ENCODE measurements around the gene RGS5.

The RGS5 gene

GRCh38 chr1:163178628-163179027, 24.1 kb downstream of the RGS5 start:
- no peak for FAIRE-seq

GRCh38 chr1:163176797-163177196, 25.9 kb downstream of the RGS5 start:
- no peak for FAIRE-seq

GRCh38 chr1:163174524-163175437, 27.9 kb downstream of the RGS5 start:
- FAIRE-seq = no peak

DNA sequence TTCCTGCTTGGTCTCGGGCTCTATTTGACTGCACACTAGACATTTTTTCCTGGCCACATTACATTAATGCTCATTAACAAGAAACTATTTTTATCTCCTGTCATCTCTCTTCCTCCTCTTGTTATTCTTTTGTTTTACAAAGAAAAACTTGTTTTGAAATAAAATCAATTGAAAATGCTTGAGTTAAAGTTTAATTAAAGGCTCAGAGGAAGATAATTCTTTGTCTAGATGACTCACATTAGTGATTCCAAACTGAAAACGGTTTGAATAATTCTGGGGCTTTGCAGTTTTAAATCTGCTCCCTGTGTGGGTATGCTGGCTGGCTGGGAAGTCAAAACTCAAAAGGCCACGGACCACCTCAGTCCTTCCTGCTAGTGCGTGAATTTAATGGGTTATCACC, 29.6 kb downstream of the RGS5 start:
- FAIRE-seq = no peak

- FAIRE-seq = no peak
These were observed 30.1 kb downstream of the RGS5 start for GRCh38 chr1:163172596-163172995.

GRCh38 chr1:163171826-163172225, 30.9 kb downstream of the RGS5 start:
- FAIRE-seq = no peak

- no peak for FAIRE-seq
These were observed 31.6 kb downstream of the RGS5 start for GRCh38 chr1:163170975-163171676.

GRCh38 chr1:163170331-163170730, 32.4 kb downstream of the RGS5 start:
- no peak for FAIRE-seq

GRCh38 chr1:163169553-163169952, 33.2 kb downstream of the RGS5 start:
- no peak for FAIRE-seq

DNA sequence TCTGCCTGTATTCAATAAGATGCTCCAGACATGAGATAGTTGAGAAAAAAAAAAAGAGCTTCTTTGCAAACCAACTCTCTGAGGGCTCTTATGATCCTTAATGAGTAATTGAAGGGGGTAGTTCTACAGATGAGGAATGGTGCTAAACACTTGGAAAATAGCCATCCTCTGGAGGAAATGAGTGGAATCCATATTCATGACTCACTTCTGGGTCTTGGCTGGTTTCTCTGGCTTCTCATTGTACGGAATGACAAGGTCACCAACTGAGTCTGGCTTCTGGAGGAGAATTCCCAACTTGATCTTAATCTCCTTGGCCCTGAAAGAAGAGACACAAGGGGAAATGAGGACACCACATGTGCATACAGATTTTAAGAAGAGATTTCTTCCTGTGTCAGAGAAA, 34.7 kb downstream of the RGS5 start:
- no peak for FAIRE-seq

GRCh38 chr1:163166886-163167555, 35.7 kb downstream of the RGS5 start:
- no peak for FAIRE-seq

GRCh38 chr1:163165119-163165518, 37.6 kb downstream of the RGS5 start:
- no peak for FAIRE-seq

DNA sequence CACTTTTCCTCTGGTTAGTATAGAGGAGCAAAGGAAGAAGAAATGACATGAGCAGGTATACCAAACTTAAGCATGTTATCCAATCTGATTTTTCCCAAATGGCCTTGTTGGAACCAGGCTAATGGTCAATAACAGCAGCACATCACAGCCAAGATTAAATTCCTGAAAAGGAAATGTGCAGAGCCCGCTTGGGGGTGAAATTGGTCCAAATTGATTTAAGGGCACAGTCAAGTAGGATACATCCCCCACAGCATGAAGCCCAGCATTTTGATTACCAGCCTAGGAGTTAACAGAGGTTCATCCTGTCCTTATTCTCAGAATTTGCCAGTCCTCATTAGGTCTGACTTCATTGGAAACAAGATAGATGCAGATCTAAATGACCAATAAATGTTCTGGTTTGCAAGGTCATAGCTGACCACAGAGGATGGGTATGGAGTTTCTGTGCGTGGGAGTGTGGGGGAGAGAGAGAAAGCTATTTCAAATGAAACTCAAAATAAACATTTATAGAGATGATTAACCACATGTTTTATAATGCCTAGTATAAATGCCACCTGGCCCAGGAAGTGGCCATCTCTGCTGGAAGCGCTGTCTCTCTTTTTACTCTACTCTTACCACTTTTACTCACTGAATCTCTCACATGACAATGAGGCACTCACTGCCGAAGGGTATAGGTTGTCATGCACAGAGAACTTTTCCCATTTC, 38.7 kb downstream of the RGS5 start:
- FAIRE-seq = no peak

GRCh38 chr1:163163163-163163562, 39.6 kb downstream of the RGS5 start:
- FAIRE-seq = no peak

GRCh38 chr1:163162381-163162914, 40.3 kb downstream of the RGS5 start:
- no peak for FAIRE-seq

GRCh38 chr1:163161841-163162240, 40.9 kb downstream of the RGS5 start:
- FAIRE-seq = no peak

DNA sequence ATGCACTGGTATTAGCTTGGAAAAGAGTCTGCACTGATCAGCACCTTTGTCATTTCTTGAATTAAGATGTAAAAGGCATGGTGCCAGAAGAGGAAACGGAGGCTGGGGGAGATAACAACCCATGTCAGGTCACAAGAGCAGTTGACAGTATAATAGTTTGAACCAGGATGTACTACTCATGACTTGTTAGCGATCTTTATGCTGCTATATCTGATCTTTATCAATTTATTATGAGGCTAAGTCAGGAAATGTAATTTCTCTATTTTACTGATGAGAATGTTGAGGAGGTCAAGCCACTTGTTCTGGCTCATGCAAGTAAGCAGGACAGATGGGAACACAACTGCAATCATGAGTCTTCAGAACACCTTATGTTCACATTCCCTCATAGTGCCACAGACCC, 41.4 kb downstream of the RGS5 start:
- no peak for FAIRE-seq

DNA sequence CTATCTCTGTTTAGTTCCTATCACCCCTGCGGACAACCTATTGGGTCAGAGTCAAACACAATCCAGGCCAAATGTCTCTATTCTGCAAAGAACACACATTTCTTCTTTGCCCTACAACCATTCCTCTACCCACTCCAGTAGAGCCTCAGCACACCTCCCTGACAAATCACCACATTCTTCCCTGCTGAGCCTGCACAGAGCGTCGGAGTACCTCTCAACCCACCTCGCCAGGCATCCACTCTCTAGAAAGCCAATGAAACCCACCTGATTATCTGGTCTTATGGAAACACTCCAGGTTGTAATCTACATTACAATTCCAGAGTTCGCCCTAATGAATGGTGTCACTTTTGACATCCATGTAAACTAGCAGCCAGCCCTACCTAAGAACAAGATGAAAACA, 47.1 kb downstream of the RGS5 start:
- no peak for FAIRE-seq

DNA sequence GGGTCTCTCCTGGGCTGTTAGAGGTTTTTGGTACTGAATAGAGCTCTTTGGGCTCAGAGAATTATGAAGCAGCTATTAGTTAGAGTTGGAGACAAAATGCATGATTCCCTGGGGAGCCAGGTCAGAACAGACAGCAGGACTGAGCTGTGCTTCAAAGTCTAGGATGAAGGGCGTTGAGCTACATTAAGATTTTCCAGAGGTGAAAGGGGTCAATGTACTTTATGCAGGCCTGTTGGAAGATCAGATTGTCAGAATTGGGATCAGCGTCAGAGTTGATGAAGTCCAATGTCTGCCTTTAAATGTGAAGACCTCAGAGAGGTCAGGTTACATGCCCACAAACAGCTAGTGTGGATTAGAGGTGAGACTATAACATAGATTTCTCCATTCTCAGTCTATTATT, 53.8 kb downstream of the RGS5 start:
- FAIRE-seq = no peak

GRCh38 chr1:163147019-163147418, 55.7 kb downstream of the RGS5 start:
- no peak for FAIRE-seq

- no peak for FAIRE-seq
These were observed 57.3 kb downstream of the RGS5 start for GRCh38 chr1:163145435-163145834.

DNA sequence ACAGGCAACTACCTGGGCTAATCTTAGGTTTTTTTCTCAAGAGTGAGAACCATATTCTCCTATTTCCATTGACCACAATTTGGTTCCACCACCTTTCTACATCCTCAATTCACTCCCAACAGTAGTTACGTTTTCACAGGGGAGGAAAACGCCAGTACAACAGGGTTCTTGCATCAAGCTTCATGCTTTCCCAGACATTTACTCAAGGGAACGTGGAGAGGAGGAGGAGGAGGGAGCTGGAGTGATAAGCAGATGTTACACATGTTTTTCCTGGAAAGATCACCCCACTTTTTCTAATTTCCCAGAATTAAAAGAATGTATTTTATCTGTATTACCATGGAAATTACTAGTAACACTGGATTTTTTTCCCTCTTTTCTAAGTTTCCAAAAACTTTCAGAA, 58.3 kb downstream of the RGS5 start:
- no peak for FAIRE-seq

DNA sequence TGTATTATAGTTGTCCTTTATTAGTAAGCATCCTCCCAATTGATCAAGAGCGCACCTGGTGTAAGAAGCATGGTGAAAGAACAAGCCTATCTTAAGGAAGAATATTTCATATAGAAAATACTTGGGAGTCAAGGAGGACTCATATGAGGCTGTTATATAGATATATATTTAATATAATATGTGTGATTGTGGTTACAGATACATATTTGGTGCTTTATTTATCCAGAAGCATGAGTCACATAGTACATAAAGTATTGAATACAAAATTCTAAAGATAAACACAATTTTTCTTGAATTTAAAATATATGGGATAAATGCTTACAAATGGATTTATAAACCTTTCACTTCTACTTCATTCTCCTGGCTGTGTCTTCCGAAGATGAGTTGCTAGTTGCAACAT, 60.6 kb downstream of the RGS5 start:
- FAIRE-seq = no peak

Measured in colon (tissue), 2 donors.